ENCODE measurements around the gene CBL. TPM values are rescaled to one million over a fixed set of nuclear protein-coding genes. Genes with fewer than 3 reads are reported as not detected.

Gene CBL
- total RNA-seq, 2 donors from 2014 or later = 29.1 to 50.5 TPM

GRCh38 chr11:119334174-119334930 lies 128.2 kb downstream of the CBL start, which contains the start of gene RNF26:
Gene RNF26, plus strand, starts transcription at chr11:119334527. Its CDS starts 596 bp downstream, at chr11:119335123.
- DNase-seq (ENCODE audit: low spot score) (peak; percentile 94), ATAC-seq (peak; percentile 94 to 98)
- peaks cover 25 to 30% of the 10 kb centered on the region in 2 donors for H3K4me1 Mint-ChIP-seq (ENCODE audit: low read depth in 2 of 2)
- H3K4me3 Mint-ChIP-seq = peak within 1 kb of the TSS; percentile 99
- peaks cover 6% of the 10 kb centered on the region for H3K36me3 Mint-ChIP-seq
- no peaks in the 10 kb centered on the region for H3K9me3 Mint-ChIP-seq
- peak within 1 kb of the TSS; percentile 90 to 97 for H3K27ac Mint-ChIP-seq
- H3K27me3 Mint-ChIP-seq = peaks cover 9 to 15% of the 10 kb centered on the region in 2 donors

GRCh38 chr11:119335091-119335654 lies 129.0 kb downstream of the CBL start:
- DNase-seq (ENCODE audit: low spot score) (no peak), ATAC-seq (no peak)
- H3K4me3 Mint-ChIP-seq = peak overlapping the region; percentile 99
- H3K36me3 Mint-ChIP-seq = peaks cover 6% of the 10 kb centered on the region
- H3K27me3 Mint-ChIP-seq = peaks cover 1 to 16% of the 10 kb centered on the region in 2 donors
- H3K27ac Mint-ChIP-seq = peak overlapping the region; percentile 90 to 97
- H3K9me3 Mint-ChIP-seq = no peaks in the 10 kb centered on the region
- H3K4me1 Mint-ChIP-seq (ENCODE audit: low read depth in 2 of 2) = peaks cover 26 to 30% of the 10 kb centered on the region in 2 donors

- Mint-ChIP-seq H3K4me3 (peak overlapping the region; percentile 99), H3K27me3 (peaks cover 4 to 12% of the 10 kb centered on the region in 2 donors), H3K4me1 (ENCODE audit: low read depth in 2 of 2) (peaks cover 26 to 31% of the 10 kb centered on the region in 2 donors), H3K27ac (peak overlapping the region; percentile 90 to 97), H3K36me3 (peaks cover 6% of the 10 kb centered on the region), H3K9me3 (no peaks in the 10 kb centered on the region)
- DNase-seq (ENCODE audit: low spot score) (no peak), ATAC-seq (no peak)
These were observed 129.8 kb downstream of the CBL start for GRCh38 chr11:119335655-119336543.

- peaks cover 6% of the 10 kb centered on the region for H3K36me3 Mint-ChIP-seq
These were observed 130.8 kb downstream of the CBL start for GRCh38 chr11:119336744-119337469.

GRCh38 chr11:119337581-119338317 lies 131.6 kb downstream of the CBL start:
- ATAC-seq = no peak
- H3K27ac Mint-ChIP-seq = no peak overlapping the region
- H3K27me3 Mint-ChIP-seq = peaks cover 10 to 19% of the 10 kb centered on the region in 2 donors
- H3K4me1 Mint-ChIP-seq (ENCODE audit: low read depth in 2 of 2) = peaks cover 27 to 32% of the 10 kb centered on the region in 2 donors
- H3K9me3 Mint-ChIP-seq = no peaks in the 10 kb centered on the region
- H3K36me3 Mint-ChIP-seq = peaks cover 6% of the 10 kb centered on the region
- no peak for DNase-seq (ENCODE audit: low spot score)
- H3K4me3 Mint-ChIP-seq = no peak overlapping the region

More at GRCh38 chr11:119336744-119337469, 130.8 kb downstream of the CBL start:
- ATAC-seq (no peak), DNase-seq (ENCODE audit: low spot score) (no peak)
- H3K9me3 Mint-ChIP-seq = no peaks in the 10 kb centered on the region
- H3K4me3 Mint-ChIP-seq = peak overlapping the region; percentile 71
- H3K27ac Mint-ChIP-seq = peak overlapping the region in 1 of 2 donors; percentile 17
- peaks cover 29 to 35% of the 10 kb centered on the region in 2 donors for H3K4me1 Mint-ChIP-seq (ENCODE audit: low read depth in 2 of 2)
- H3K27me3 Mint-ChIP-seq = peaks cover 9 to 17% of the 10 kb centered on the region in 2 donors

GRCh38 chr11:119338318-119338890 lies 132.3 kb downstream of the CBL start:
- H3K27me3 Mint-ChIP-seq = peaks cover 16 to 21% of the 10 kb centered on the region in 2 donors
- peaks cover 22 to 27% of the 10 kb centered on the region in 2 donors for H3K4me1 Mint-ChIP-seq (ENCODE audit: low read depth in 2 of 2)
- H3K9me3 Mint-ChIP-seq = no peaks in the 10 kb centered on the region
- no peak overlapping the region for H3K4me3 Mint-ChIP-seq
- no peak overlapping the region for H3K27ac Mint-ChIP-seq
- no peak for DNase-seq (ENCODE audit: low spot score)
- no peak for ATAC-seq
- peaks cover 6% of the 10 kb centered on the region for H3K36me3 Mint-ChIP-seq

GRCh38 chr11:119338965-119339588 lies 132.9 kb downstream of the CBL start:
- H3K9me3 Mint-ChIP-seq = no peaks in the 10 kb centered on the region
- peaks cover 6% of the 10 kb centered on the region for H3K36me3 Mint-ChIP-seq
- H3K27me3 Mint-ChIP-seq = peaks cover 19 to 23% of the 10 kb centered on the region in 2 donors
- no peak for DNase-seq (ENCODE audit: low spot score)
- peaks cover 22 to 24% of the 10 kb centered on the region in 2 donors for H3K4me1 Mint-ChIP-seq (ENCODE audit: low read depth in 2 of 2)
- peak overlapping the region; percentile 36 for H3K4me3 Mint-ChIP-seq
- ATAC-seq = no peak
- H3K27ac Mint-ChIP-seq = no peak overlapping the region

- ATAC-seq (peak in 1 of 2 donors; percentile 68), DNase-seq (ENCODE audit: low spot score) (no peak)
- Mint-ChIP-seq H3K27ac (no peak overlapping the region), H3K36me3 (peaks cover 4% of the 10 kb centered on the region), H3K27me3 (peaks cover 19 to 23% of the 10 kb centered on the region in 2 donors), H3K4me1 (ENCODE audit: low read depth in 2 of 2) (peaks cover 18 to 21% of the 10 kb centered on the region in 2 donors), H3K4me3 (peak overlapping the region; percentile 36), H3K9me3 (no peaks in the 10 kb centered on the region)
These were observed 133.6 kb downstream of the CBL start for GRCh38 chr11:119339589-119340334.

- peaks cover 10 to 16% of the 10 kb centered on the region in 2 donors for H3K4me1 Mint-ChIP-seq (ENCODE audit: low read depth in 2 of 2)
- no peak within 1 kb of the TSS for H3K4me3 Mint-ChIP-seq
- H3K27ac Mint-ChIP-seq = no peak within 1 kb of the TSS
- DNase-seq (ENCODE audit: low spot score) = no peak
- peaks cover 19 to 23% of the 10 kb centered on the region in 2 donors for H3K27me3 Mint-ChIP-seq
- peak in 1 of 2 donors; percentile 1 for ATAC-seq
- H3K9me3 Mint-ChIP-seq = no peaks in the 10 kb centered on the region
- no peaks in the 10 kb centered on the region for H3K36me3 Mint-ChIP-seq
These were observed 134.4 kb downstream of the CBL start, which contains the start of gene C1QTNF5 for GRCh38 chr11:119340335-119341221. Gene C1QTNF5, minus strand, starts transcription at chr11:119340883. Its CDS starts 486 bp downstream, at chr11:119340397.

- H3K36me3 Mint-ChIP-seq = no peaks in the 10 kb centered on the region
- peaks cover 19 to 23% of the 10 kb centered on the region in 2 donors for H3K27me3 Mint-ChIP-seq
- no peaks in the 10 kb centered on the region for H3K9me3 Mint-ChIP-seq
- peaks cover 5 to 9% of the 10 kb centered on the region in 2 donors for H3K4me1 Mint-ChIP-seq (ENCODE audit: low read depth in 2 of 2)
- DNase-seq (ENCODE audit: low spot score) (no peak), ATAC-seq (no peak)
- no peak overlapping the region for H3K4me3 Mint-ChIP-seq
- H3K27ac Mint-ChIP-seq = no peak overlapping the region
These were observed 135.3 kb downstream of the CBL start for GRCh38 chr11:119341222-119342022.

Measured in natural killer cell treated with Interleukin-12 subunit alpha and Interleukin-12 subunit beta and Interleukin-15 and Interleukin-18, amount 100 ng/mL, for 72 hours (primary cell).